Spleen (tissue), 11 donors: ENCODE data around the gene BROX. TPM values are rescaled to one million over a fixed set of nuclear protein-coding genes. Genes with fewer than 3 reads are reported as not detected.

ENCODE experiments used
- DNase-seq: peaks from one replicate; pipeline ENCODE4 v3.0.0-alpha.2; 2020
- H3K27ac ChIP-seq, 8 donors: fragments of 200-600 bp; sonication (generic) in 7 of 8; 1 replicate in 4 of 8; 2 replicates in 4 of 8; pipeline versions ENCODE4 v1.5.0 to v1.8.0; 2016 to 2021; ENCODE audit warnings: inconsistent platforms in 4 of 8, mild to moderate bottlenecking in 4 of 8, moderate library complexity in 1 of 8
- H3K27me3 ChIP-seq, 7 donors: fragments of 200-600 bp; sonication (generic) in 6 of 7; replicated peaks in 1 of 7; 1 replicate in 4 of 7; 2 replicates in 3 of 7; pipeline versions ENCODE4 v1.5.0 to v1.8.0; 2016 to 2021; ENCODE audit warnings: inconsistent platforms in 3 of 7, mild to moderate bottlenecking in 1 of 7
- H3K36me3 ChIP-seq, 6 donors: fragments of 200-600 bp; sonication (generic) in 5 of 6; 1 replicate in 4 of 6; 2 replicates in 2 of 6; pipeline versions ENCODE4 v1.5.0 to v1.8.0; 2016 to 2021; ENCODE audit warnings: inconsistent platforms in 2 of 6
- H3K4me1 ChIP-seq, 6 donors: fragments of 200-600 bp; sonication (generic) in 5 of 6; 1 replicate in 3 of 6; 2 replicates in 3 of 6; pipeline versions ENCODE4 v1.5.0 to v1.8.0; 2016 to 2021; ENCODE audit warnings: inconsistent platforms in 3 of 6
- H3K4me3 ChIP-seq, 8 donors: fragments of 200-600 bp; sonication (generic) in 7 of 8; 1 replicate in 4 of 8; 2 replicates in 4 of 8; pipeline versions ENCODE4 v1.5.0 to v1.8.0; 2016 to 2021; ENCODE audit warnings: inconsistent platforms in 4 of 8, mild to moderate bottlenecking in 4 of 8, moderate library complexity in 2 of 8
- H3K9me3 ChIP-seq, 8 donors: fragments of 200-600 bp; sonication (generic) in 7 of 8; 1 replicate in 4 of 8; 2 replicates in 4 of 8; pipeline versions ENCODE4 v1.5.0 to v1.8.0; 2016 to 2021; ENCODE audit warnings: inconsistent platforms in 4 of 8
- POLR2A ChIP-seq, 3 donors: fragments of 450-650 bp; IDR thresholded peaks; one replicate each; pipeline ENCODE4 v1.5.1; 2017; ENCODE audit warnings: antibody characterized with exemption in 3 of 3, mild to moderate bottlenecking in 1 of 3
- POLR2AphosphoS5 ChIP-seq, 3 donors: sonication (generic); formaldehyde crosslinking; IDR thresholded peaks; one replicate each; pipeline ENCODE4 v1.5.1; 2017; ENCODE audit warnings: antibody characterized with exemption in 3 of 3
- WGBS, 5 donors: extraction: QIAGEN DNeasy Blood & Tissue Kit in 3 of 5; methylation state at CpG; one replicate each; pipeline versions ENCODE4 v1.1.5 to v1.1.7; 2013 to 2018; 5-methylcytosine and 5-hydroxymethylcytosine counted together
- intact Hi-C: fragments of 100-400 bp; cut with DNase I; formaldehyde crosslinking; loops from one replicate; pipeline ENCODE4 v1.15.0; 2023; ENCODE audit warnings: low total_unique reads
- polyA plus RNA-seq, 3 donors: library from polyadenylated mRNA; stranded (reverse); fragments of 200-250 nt; gene quantifications; one replicate each; pipeline ENCODE4 v1.2.1, GENCODE V29; 2013
- total RNA-seq, 7 donors: library from RNA; depleted of rRNA in 3 of 7; stranded (reverse); fragments of >200 nt in 3 of 7; fragmentation: NEBNext Ultra II Directional in 4 of 7; extraction: Animal tissue kit (Norgen Biotek cat#: 25700) in 4 of 7; gene quantifications; one replicate each; pipeline versions ENCODE4 v1.1.0 to v1.2.1, GENCODE V29; 2016 to 2021
- TF ChIP-seq, protein P1 (sequence below), 11 experiments: fragments of 200-600 bp in 7 of 11; fragments of 450-650 bp in 4 of 11; sonication (generic) in 4 of 11; IDR thresholded peaks in 8 of 11; conservative IDR thresholded peaks in 3 of 11; 1 replicate in 7 of 11; 2 replicates in 4 of 11; pipeline versions ENCODE4 v1.4.0 to v1.8.0; 2016 to 2021; ENCODE audit warnings: antibody characterized with exemption in 11 of 11, inconsistent platforms in 4 of 11, mild to moderate bottlenecking in 1 of 11
- donor health status: healthy with polysubstance abuse.
- donor health status: DM: no; HTN: no; CAD: no; lungs with moderate emphysema.
- donor health status: DM: no; HTN: no; CAD: no.
- donor health status: Bipolar disorder and iron deficiency.
- donor health status: healthy.
- donor health status: DM: no; HTN: no; CAD: no.
- donor health status: DM: yes; HTN: yes; CAD: no.

Gene BROX
- total and polyA plus RNA-seq, 10 donors: 18.5 to 76.6 (median 47.6) TPM

DNA sequence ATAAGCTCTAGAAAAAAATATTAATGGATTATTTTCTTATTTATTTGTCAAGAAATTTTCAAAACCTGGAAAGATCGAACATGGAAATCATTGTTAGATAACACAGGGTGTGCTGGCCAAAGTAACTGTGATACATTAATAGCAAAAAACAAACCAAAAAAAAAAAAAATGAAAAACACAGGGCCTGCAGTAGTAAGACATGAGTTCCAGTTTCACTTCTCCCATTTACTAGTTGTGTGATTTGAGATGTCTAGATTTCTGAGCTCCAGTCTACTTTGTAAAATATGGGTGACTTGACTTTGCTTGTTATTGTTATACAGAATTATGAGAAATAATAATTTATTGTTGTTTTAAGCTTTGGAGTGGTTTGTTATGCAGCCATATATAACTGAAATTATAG, 38.3 kb downstream of the BROX start:
- TF ChIP-seq POLR2A (IDR thresholded peaks at IDR 0.05) (no peak), POLR2AphosphoS5 (IDR thresholded peaks at IDR 0.05) (no peak)
- TF ChIP-seq, protein P1, sequence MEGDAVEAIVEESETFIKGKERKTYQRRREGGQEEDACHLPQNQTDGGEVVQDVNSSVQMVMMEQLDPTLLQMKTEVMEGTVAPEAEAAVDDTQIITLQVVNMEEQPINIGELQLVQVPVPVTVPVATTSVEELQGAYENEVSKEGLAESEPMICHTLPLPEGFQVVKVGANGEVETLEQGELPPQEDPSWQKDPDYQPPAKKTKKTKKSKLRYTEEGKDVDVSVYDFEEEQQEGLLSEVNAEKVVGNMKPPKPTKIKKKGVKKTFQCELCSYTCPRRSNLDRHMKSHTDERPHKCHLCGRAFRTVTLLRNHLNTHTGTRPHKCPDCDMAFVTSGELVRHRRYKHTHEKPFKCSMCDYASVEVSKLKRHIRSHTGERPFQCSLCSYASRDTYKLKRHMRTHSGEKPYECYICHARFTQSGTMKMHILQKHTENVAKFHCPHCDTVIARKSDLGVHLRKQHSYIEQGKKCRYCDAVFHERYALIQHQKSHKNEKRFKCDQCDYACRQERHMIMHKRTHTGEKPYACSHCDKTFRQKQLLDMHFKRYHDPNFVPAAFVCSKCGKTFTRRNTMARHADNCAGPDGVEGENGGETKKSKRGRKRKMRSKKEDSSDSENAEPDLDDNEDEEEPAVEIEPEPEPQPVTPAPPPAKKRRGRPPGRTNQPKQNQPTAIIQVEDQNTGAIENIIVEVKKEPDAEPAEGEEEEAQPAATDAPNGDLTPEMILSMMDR (IDR thresholded peaks at IDR 0.05 in 8 of 11, conservative IDR thresholded peaks at IDR 0.05 in 3 of 11): no peak
- intact Hi-C loops: no loop called here
- no peaks in the 10 kb centered on the region for H3K36me3 ChIP-seq
- 67 to 87% (median 82%) methylated on average over 1 of the region's 1 CpG for WGBS, 5 donors
- DNase-seq: no peak
- peak overlapping the region in 5 of 8 donors; percentile 18 to 66 (median 40) for H3K27ac ChIP-seq
- no peak overlapping the region for H3K4me3 ChIP-seq
- H3K9me3 ChIP-seq: no peaks in the 10 kb centered on the region
- H3K4me1 ChIP-seq: peaks cover 0 to 34% (median 12%) of the 10 kb centered on the region in 6 donors
- no peaks in the 10 kb centered on the region for H3K27me3 ChIP-seq

GRCh38 chr1:222751255-222751654, 38.9 kb downstream of the BROX start:
- H3K4me1 ChIP-seq: peaks cover 0 to 34% (median 12%) of the 10 kb centered on the region in 6 donors
- no peak for TF ChIP-seq POLR2A (IDR thresholded peaks at IDR 0.05)
- DNase-seq: no peak
- H3K4me3 ChIP-seq: no peak overlapping the region
- no peaks in the 10 kb centered on the region for H3K9me3 ChIP-seq
- no peaks in the 10 kb centered on the region for H3K27me3 ChIP-seq
- 78 to 84% (median 79%) methylated on average over 3 of the region's 3 CpGs for WGBS, 5 donors
- H3K27ac ChIP-seq: peak overlapping the region in 5 of 8 donors; percentile 18 to 66 (median 40)
- H3K36me3 ChIP-seq: no peaks in the 10 kb centered on the region
- intact Hi-C loops: no loop called here

- no peak for DNase-seq
- Histone ChIP-seq H3K4me1 (peaks cover 0 to 38% (median 12%) of the 10 kb centered on the region in 6 donors), H3K27me3 (no peaks in the 10 kb centered on the region), H3K27ac (no peak overlapping the region), H3K36me3 (no peaks in the 10 kb centered on the region), H3K4me3 (no peak overlapping the region), H3K9me3 (no peaks in the 10 kb centered on the region)
- intact Hi-C loops: no loop called here
- 65 to 75% (median 71%) methylated on average over 10 of the region's 10 CpGs for WGBS, 5 donors
- TF ChIP-seq, protein P1 (IDR thresholded peaks at IDR 0.05 in 8 of 11, conservative IDR thresholded peaks at IDR 0.05 in 3 of 11): no peak
- TF ChIP-seq POLR2A (IDR thresholded peaks at IDR 0.05) (no peak), POLR2AphosphoS5 (IDR thresholded peaks at IDR 0.05) (no peak)
Measured at GRCh38 chr1:222754366-222755139, 42.2 kb downstream of the BROX start.

GRCh38 chr1:222757646-222758268, 45.4 kb downstream of the BROX start:
- WGBS, 5 donors: 83 to 90% (median 86%) methylated on average over 10 of the region's 10 CpGs
- intact Hi-C loops: no loop called here
- H3K9me3 ChIP-seq: no peaks in the 10 kb centered on the region
- H3K36me3 ChIP-seq: no peaks in the 10 kb centered on the region
- DNase-seq: no peak
- H3K27ac ChIP-seq: no peak overlapping the region
- TF ChIP-seq, protein P1 (IDR thresholded peaks at IDR 0.05 in 8 of 11, conservative IDR thresholded peaks at IDR 0.05 in 3 of 11): no peak
- no peak for TF ChIP-seq POLR2AphosphoS5 (IDR thresholded peaks at IDR 0.05)
- TF ChIP-seq POLR2A (IDR thresholded peaks at IDR 0.05): no peak
- no peak overlapping the region for H3K4me3 ChIP-seq
- H3K27me3 ChIP-seq: no peaks in the 10 kb centered on the region
- peaks cover 0 to 15% (median 6%) of the 10 kb centered on the region in 6 donors for H3K4me1 ChIP-seq
